ENCODE data around the gene KCNH8. TPM values are rescaled to one million over a fixed set of nuclear protein-coding genes. Genes with fewer than 3 reads are reported as not detected.

The KCNH8 gene
- total RNA-seq, 1 donor from 2014 or later, result not detected

DNA sequence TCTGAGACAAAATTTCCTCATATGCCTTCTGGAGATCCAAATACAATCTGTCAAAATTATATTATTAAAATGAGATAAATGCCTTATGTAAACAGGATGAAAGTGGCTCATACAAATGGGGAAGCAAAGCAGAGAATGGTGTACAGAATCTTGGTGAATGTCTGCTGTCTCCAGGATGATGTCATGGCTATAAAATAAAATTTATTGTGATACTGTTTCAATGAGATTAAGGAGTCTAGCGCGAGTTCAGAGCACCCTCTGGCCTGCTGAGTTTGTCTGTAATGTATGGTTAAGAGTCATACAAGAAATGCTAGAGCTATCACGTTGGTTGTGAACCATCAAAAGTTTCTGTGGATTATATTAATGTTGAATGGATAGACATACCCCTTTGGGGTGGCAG is 426.0 kb downstream of the KCNH8 start:
- DNase-seq (ENCODE audit: extremely low read depth, low read depth, low spot score), result no peak

- DNase-seq (ENCODE audit: extremely low read depth, low read depth, low spot score), result no peak
Measured at GRCh38 chr3:19576343-19576742, 428.0 kb downstream of the KCNH8 start.
